DND-41 (cell line): Measurements from ENCODE around the gene RHBDF2.

Source experiments
- EZH2 ChIP-seq: IDR thresholded peaks from 3 replicates; pipeline ENCODE4 v1.6.1; 2012; ENCODE audit warnings: borderline replicate concordance, low read depth, mild to moderate bottlenecking, moderate library complexity, low read length, inconsistent platforms; ENCODE audit not compliant: severe bottlenecking
- TF ChIP-seq, protein P1 (sequence below): IDR thresholded peaks from 2 replicates; pipeline ENCODE4 v1.5.1; 2012; ENCODE audit warnings: borderline replicate concordance, low read length, moderate library complexity, mild to moderate bottlenecking; ENCODE audit not compliant: poor library complexity, severe bottlenecking; ENCODE audit errors: extremely low read depth

GRCh38 chr17:76545918-76546555, 44.8 kb upstream of the RHBDF2 start:
- TF ChIP-seq, protein P1, sequence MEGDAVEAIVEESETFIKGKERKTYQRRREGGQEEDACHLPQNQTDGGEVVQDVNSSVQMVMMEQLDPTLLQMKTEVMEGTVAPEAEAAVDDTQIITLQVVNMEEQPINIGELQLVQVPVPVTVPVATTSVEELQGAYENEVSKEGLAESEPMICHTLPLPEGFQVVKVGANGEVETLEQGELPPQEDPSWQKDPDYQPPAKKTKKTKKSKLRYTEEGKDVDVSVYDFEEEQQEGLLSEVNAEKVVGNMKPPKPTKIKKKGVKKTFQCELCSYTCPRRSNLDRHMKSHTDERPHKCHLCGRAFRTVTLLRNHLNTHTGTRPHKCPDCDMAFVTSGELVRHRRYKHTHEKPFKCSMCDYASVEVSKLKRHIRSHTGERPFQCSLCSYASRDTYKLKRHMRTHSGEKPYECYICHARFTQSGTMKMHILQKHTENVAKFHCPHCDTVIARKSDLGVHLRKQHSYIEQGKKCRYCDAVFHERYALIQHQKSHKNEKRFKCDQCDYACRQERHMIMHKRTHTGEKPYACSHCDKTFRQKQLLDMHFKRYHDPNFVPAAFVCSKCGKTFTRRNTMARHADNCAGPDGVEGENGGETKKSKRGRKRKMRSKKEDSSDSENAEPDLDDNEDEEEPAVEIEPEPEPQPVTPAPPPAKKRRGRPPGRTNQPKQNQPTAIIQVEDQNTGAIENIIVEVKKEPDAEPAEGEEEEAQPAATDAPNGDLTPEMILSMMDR = no peak
- TF ChIP-seq EZH2 = no peak
